Neural progenitor cell (in vitro differentiated cells): ENCODE measurements around the gene KISS1. TPM values are rescaled to one million over a fixed set of nuclear protein-coding genes. Genes with fewer than 3 reads are reported as not detected.

ENCODE experiments used
- DNase-seq: peaks from one replicate; pipeline ENCODE4 v3.0.0-alpha.2; 2016; ENCODE audit warnings: low spot score
- H2AFZ ChIP-seq: fragments of 200-600 bp; sonication (generic); replicated peaks from 2 replicates; pipeline ENCODE4 v1.6.1; 2016; ENCODE audit warnings: antibody characterized with exemption
- H3F3A ChIP-seq: fragments of 200-600 bp; sonication (generic); 2 replicates; pipeline ENCODE4 v1.6.1; 2016; ENCODE audit warnings: antibody characterized with exemption, low read depth
- H3K27ac ChIP-seq: fragments of 200-600 bp; sonication (generic); 2 replicates; pipeline ENCODE4 v1.5.1; 2016; ENCODE audit warnings: mild to moderate bottlenecking
- H3K27me3 ChIP-seq: fragments of 200-600 bp; sonication (generic); 2 replicates; pipeline ENCODE4 v1.6.1; 2016; ENCODE audit warnings: mild to moderate bottlenecking, moderate library complexity
- H3K36me3 ChIP-seq: fragments of 200-600 bp; sonication (generic); 2 replicates; pipeline ENCODE4 v1.5.1; 2016
- H3K4me1 ChIP-seq: fragments of 200-600 bp; sonication (generic); 2 replicates; pipeline ENCODE4 v1.6.1; 2016; ENCODE audit warnings: mixed run types
- H3K4me2 ChIP-seq: fragments of 200-600 bp; sonication (generic); 2 replicates; pipeline ENCODE4 v1.6.1; 2016
- H3K4me3 ChIP-seq: fragments of 200-600 bp; sonication (generic); 2 replicates; pipeline ENCODE4 v1.5.1; 2016
- H3K79me2 ChIP-seq: fragments of 200-600 bp; sonication (generic); 2 replicates; pipeline ENCODE4 v1.6.1; 2016; ENCODE audit warnings: low read depth
- H3K9ac ChIP-seq: fragments of 200-600 bp; sonication (generic); 2 replicates; pipeline ENCODE4 v1.6.1; 2016
- H3K9me3 ChIP-seq: fragments of 200-600 bp; sonication (generic); 2 replicates; pipeline ENCODE4 v1.5.1; 2016; ENCODE audit warnings: low read depth
- H4K20me1 ChIP-seq: fragments of 200-600 bp; sonication (generic); 2 replicates; pipeline ENCODE4 v1.6.1; 2016; ENCODE audit warnings: low read depth
- H3K27ac Mint-ChIP-seq: 3 replicates; pipeline ENCODE4 v1.8.0; 2021; ENCODE audit warnings: mixed read lengths
- H3K27me3 Mint-ChIP-seq: 2 replicates; pipeline ENCODE4 v1.8.0; 2022; ENCODE audit warnings: low read depth, mild to moderate bottlenecking, inconsistent platforms, moderate library complexity, mixed read lengths; ENCODE audit not compliant: insufficient read depth
- H3K36me3 Mint-ChIP-seq: 3 replicates; pipeline ENCODE4 v1.8.0; 2021; ENCODE audit warnings: mixed read lengths
- H3K4me1 Mint-ChIP-seq: 3 replicates; pipeline ENCODE4 v1.8.0; 2021; ENCODE audit warnings: mixed read lengths
- H3K4me3 Mint-ChIP-seq: 3 replicates; pipeline ENCODE4 v1.8.0; 2021; ENCODE audit warnings: mild to moderate bottlenecking, moderate library complexity, mixed read lengths
- H3K9me3 Mint-ChIP-seq: 3 replicates; pipeline ENCODE4 v1.8.0; 2020; ENCODE audit warnings: mixed read lengths
- EZH2 ChIP-seq: fragments of 200-600 bp; sonication (generic); IDR thresholded peaks from 2 replicates; pipeline ENCODE4 v1.6.1; 2017; ENCODE audit warnings: antibody characterized with exemption, mild to moderate bottlenecking, moderate library complexity
- EZH2phosphoT487 ChIP-seq: fragments of 200-600 bp; sonication (generic); IDR thresholded peaks from 2 replicates; pipeline ENCODE4 v1.6.1; 2017; ENCODE audit warnings: antibody characterized with exemption
- total RNA-seq: library from RNA; depleted of rRNA; stranded (reverse); fragments of >200 nt; gene quantifications from 2 replicates; pipeline ENCODE4 v1.2.3, GENCODE V29; 2015; ENCODE audit warnings: low replicate concordance
- TF ChIP-seq, protein P1 (sequence below): fragments of 200-600 bp; sonication (generic); IDR thresholded peaks from 2 replicates; pipeline ENCODE4 v1.5.1; 2017; ENCODE audit warnings: antibody characterized with exemption, mild to moderate bottlenecking

The KISS1 gene
- total RNA-seq, 1 donor from 2014 or later, result not detected

DNA sequence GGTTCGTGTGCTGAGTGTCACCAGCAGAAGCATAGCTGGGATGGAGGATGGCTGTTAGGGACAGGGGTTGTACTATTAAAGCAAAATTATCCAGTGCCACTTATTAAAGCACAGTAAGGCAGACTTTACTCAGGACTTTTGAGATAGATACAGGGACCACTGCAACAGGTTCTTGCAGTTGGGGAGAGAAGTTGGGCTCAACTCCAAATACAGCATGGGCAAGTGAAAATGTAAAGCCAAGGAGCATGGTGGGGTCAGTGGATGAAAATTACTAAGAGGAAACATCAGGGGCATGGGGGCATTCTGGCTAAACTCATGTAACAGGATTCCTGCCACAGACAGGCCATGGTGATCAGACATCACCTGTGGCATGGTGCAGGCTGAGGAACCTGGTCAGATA lies 15.2 kb downstream of the KISS1 start:
- Histone ChIP-seq H3K4me2 (no peak overlapping the region), H4K20me1 (no peaks in the 10 kb centered on the region), H2AFZ (no peak overlapping the region), H3F3A (no peaks in the 10 kb centered on the region), H3K27ac (no peak overlapping the region), H3K9me3 (no peaks in the 10 kb centered on the region), H3K4me1 (no peaks in the 10 kb centered on the region), H3K9ac (no peak overlapping the region), H3K4me3 (no peak overlapping the region), H3K27me3 (peaks cover 11% of the 10 kb centered on the region), H3K79me2 (no peaks in the 10 kb centered on the region), H3K36me3 (no peaks in the 10 kb centered on the region)
- no peak overlapping the region for H3K4me3 Mint-ChIP-seq
- TF ChIP-seq, protein P1, sequence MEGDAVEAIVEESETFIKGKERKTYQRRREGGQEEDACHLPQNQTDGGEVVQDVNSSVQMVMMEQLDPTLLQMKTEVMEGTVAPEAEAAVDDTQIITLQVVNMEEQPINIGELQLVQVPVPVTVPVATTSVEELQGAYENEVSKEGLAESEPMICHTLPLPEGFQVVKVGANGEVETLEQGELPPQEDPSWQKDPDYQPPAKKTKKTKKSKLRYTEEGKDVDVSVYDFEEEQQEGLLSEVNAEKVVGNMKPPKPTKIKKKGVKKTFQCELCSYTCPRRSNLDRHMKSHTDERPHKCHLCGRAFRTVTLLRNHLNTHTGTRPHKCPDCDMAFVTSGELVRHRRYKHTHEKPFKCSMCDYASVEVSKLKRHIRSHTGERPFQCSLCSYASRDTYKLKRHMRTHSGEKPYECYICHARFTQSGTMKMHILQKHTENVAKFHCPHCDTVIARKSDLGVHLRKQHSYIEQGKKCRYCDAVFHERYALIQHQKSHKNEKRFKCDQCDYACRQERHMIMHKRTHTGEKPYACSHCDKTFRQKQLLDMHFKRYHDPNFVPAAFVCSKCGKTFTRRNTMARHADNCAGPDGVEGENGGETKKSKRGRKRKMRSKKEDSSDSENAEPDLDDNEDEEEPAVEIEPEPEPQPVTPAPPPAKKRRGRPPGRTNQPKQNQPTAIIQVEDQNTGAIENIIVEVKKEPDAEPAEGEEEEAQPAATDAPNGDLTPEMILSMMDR, result no peak
- no peak for TF ChIP-seq EZH2phosphoT487
- TF ChIP-seq EZH2, result no peak
- DNase-seq, result no peak
- H3K4me1 Mint-ChIP-seq, result no peaks in the 10 kb centered on the region
- H3K27ac Mint-ChIP-seq, result no peak overlapping the region
- H3K9me3 Mint-ChIP-seq, result no peaks in the 10 kb centered on the region
- H3K27me3 Mint-ChIP-seq, result peaks cover 9% of the 10 kb centered on the region
- no peaks in the 10 kb centered on the region for H3K36me3 Mint-ChIP-seq

DNA sequence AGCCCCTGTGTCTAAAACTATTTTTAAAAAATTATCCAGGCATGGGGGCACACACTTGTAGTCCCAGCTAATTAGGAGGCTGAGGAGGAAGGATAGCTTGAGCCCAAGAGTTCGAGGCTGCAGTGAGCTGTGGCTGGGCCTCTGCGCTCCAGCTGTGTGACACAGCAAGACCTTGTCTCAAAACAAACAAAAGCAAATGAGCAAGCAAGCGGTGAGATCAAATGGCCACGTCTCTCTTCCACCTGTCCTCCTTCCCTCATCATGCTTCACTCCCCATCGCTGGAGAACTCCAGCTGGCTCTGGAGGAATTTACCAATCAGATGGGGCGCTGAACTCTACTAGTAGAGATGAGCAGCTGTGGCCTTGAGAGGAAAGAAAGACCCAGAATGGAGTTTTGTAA lies 16.2 kb downstream of the KISS1 start:
- Mint-ChIP-seq H3K27me3 (peaks cover 9% of the 10 kb centered on the region), H3K4me3 (no peak overlapping the region), H3K4me1 (no peaks in the 10 kb centered on the region), H3K9me3 (no peaks in the 10 kb centered on the region), H3K27ac (no peak overlapping the region), H3K36me3 (no peaks in the 10 kb centered on the region)
- H3F3A ChIP-seq, result no peaks in the 10 kb centered on the region
- DNase-seq, result no peak
- no peak overlapping the region for H3K4me3 ChIP-seq
- H3K4me1 ChIP-seq, result no peaks in the 10 kb centered on the region
- TF ChIP-seq EZH2, result no peak
- TF ChIP-seq EZH2phosphoT487, result no peak
- TF ChIP-seq, protein P1, result no peak
- H3K9me3 ChIP-seq, result no peaks in the 10 kb centered on the region
- no peaks in the 10 kb centered on the region for H3K79me2 ChIP-seq
- H3K4me2 ChIP-seq, result no peak overlapping the region
- no peak overlapping the region for H2AFZ ChIP-seq
- H3K9ac ChIP-seq, result no peak overlapping the region
- H3K27ac ChIP-seq, result no peak overlapping the region
- peaks cover 19% of the 10 kb centered on the region for H3K27me3 ChIP-seq
- H4K20me1 ChIP-seq, result no peaks in the 10 kb centered on the region
- no peaks in the 10 kb centered on the region for H3K36me3 ChIP-seq

DNA sequence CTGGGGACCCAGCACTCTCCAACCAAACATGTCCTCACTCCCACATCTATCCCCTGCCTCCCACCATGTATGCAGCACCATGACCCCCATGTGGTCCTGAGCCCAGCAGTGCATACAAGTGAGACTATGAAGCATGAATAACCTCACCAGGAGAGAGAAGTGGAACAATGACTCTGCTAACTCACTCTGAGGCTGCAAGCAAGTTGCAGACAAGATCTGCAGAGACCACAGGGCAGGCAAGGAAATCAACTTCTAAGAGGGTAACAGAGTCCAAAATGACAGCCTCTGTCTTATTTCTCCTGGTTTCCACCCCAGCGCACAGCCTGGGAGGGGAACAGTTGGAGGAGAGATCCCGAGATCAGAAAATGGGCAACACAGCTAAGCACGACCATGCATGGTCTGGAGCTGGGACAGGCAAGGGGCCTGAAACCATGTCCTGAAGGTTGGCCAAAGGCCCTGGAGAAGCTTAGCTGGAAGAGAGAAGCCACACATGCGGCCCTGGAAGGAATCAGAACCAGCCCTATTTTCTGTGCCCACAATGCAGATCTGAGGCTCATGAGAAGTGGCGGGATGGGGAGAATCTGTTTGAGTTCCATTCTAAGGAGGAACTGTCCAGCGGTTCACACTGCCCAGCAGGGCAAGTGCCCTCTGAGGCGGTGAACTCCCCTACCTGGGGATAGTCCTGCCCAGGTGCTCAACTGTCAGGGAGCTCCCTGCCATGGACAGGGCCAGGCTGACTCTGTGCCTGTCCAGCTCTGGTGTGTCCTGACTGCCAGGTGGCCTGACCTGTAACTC lies 17.6 kb downstream of the KISS1 start:
- DNase-seq, result no peak
- Histone ChIP-seq H3K27me3 (peaks cover 25% of the 10 kb centered on the region), H3K27ac (no peak overlapping the region), H3K9ac (no peak overlapping the region), H3K79me2 (no peaks in the 10 kb centered on the region), H3K4me3 (no peak overlapping the region), H3F3A (no peaks in the 10 kb centered on the region), H2AFZ (no peak overlapping the region), H3K36me3 (no peaks in the 10 kb centered on the region), H3K4me2 (no peak overlapping the region), H3K4me1 (no peaks in the 10 kb centered on the region), H4K20me1 (no peaks in the 10 kb centered on the region), H3K9me3 (no peaks in the 10 kb centered on the region)
- H3K4me1 Mint-ChIP-seq, result no peaks in the 10 kb centered on the region
- H3K27ac Mint-ChIP-seq, result no peak overlapping the region
- no peaks in the 10 kb centered on the region for H3K36me3 Mint-ChIP-seq
- TF ChIP-seq EZH2, result no peak
- TF ChIP-seq EZH2phosphoT487, result no peak
- TF ChIP-seq, protein P1, result no peak
- H3K27me3 Mint-ChIP-seq, result peaks cover 7% of the 10 kb centered on the region
- no peak overlapping the region for H3K4me3 Mint-ChIP-seq
- H3K9me3 Mint-ChIP-seq, result no peaks in the 10 kb centered on the region
